ENCODE results near the gene KCNA1.
"Not testable (repeated sequence)": the region's sequence is repeated elsewhere in the genome, so short reads cannot be mapped to it uniquely, and the experiment has no call there.

KCNA1 gene

GRCh38 chr12:4909734-4910501, at the start of gene KCNA1:
KCNA1 (plus strand) TSS chr12:4909905; CDS start chr12:4911379, 1,474 bp downstream.
- no peak for DNase-seq (ENCODE audit: low spot score)

GRCh38 chr12:4860741-4861140, 49.0 kb upstream of the KCNA1 start:
- DNase-seq (ENCODE audit: low spot score): no peak

- DNase-seq (ENCODE audit: low spot score): no peak
These were observed 46.9 kb upstream of the KCNA1 start for GRCh38 chr12:4862809-4863208.

GRCh38 chr12:4864575-4864974, 45.1 kb upstream of the KCNA1 start:
- no peak for DNase-seq (ENCODE audit: low spot score)

- no peak for DNase-seq (ENCODE audit: low spot score)
These were observed 44.5 kb upstream of the KCNA1 start for GRCh38 chr12:4865246-4865645.

GRCh38 chr12:4866299-4866698, 43.4 kb upstream of the KCNA1 start:
- DNase-seq (ENCODE audit: low spot score): no peak

- DNase-seq (ENCODE audit: low spot score): no peak
These were observed 42.3 kb upstream of the KCNA1 start for GRCh38 chr12:4867384-4867783.

GRCh38 chr12:4870423-4870822, 39.3 kb upstream of the KCNA1 start:
- DNase-seq (ENCODE audit: low spot score): no peak

- no peak for DNase-seq (ENCODE audit: low spot score)
These were observed 38.2 kb upstream of the KCNA1 start for GRCh38 chr12:4871514-4871913.

- no peak for DNase-seq (ENCODE audit: low spot score)
These were observed 35.8 kb upstream of the KCNA1 start for GRCh38 chr12:4873947-4874346.

- DNase-seq (ENCODE audit: low spot score): no peak
These were observed 35.0 kb upstream of the KCNA1 start for GRCh38 chr12:4874671-4875070.

GRCh38 chr12:4879481-4879880, 30.2 kb upstream of the KCNA1 start:
- not testable (repeated sequence) for DNase-seq (ENCODE audit: low spot score)

GRCh38 chr12:4881266-4882064, 28.2 kb upstream of the KCNA1 start:
- peak; percentile 20 for DNase-seq (ENCODE audit: low spot score)

- no peak for DNase-seq (ENCODE audit: low spot score)
These were observed 17.8 kb upstream of the KCNA1 start for GRCh38 chr12:4891866-4892265.

GRCh38 chr12:4892418-4892817, 17.3 kb upstream of the KCNA1 start:
- no peak for DNase-seq (ENCODE audit: low spot score)

GRCh38 chr12:4894019-4894418, 15.7 kb upstream of the KCNA1 start:
- DNase-seq (ENCODE audit: low spot score): no peak

GRCh38 chr12:4899364-4899763, 10.3 kb upstream of the KCNA1 start:
- DNase-seq (ENCODE audit: low spot score): no peak

- peak; percentile 37 for DNase-seq (ENCODE audit: low spot score)
These were observed 9.4 kb upstream of the KCNA1 start for GRCh38 chr12:4900327-4900726.

- no peak for DNase-seq (ENCODE audit: low spot score)
These were observed 4.4 kb upstream of the KCNA1 start for GRCh38 chr12:4905316-4905715.

GRCh38 chr12:4908684-4909409, 858 bp upstream of the KCNA1 start:
- DNase-seq (ENCODE audit: low spot score): no peak

- no peak for DNase-seq (ENCODE audit: low spot score)
These were observed 333 bp upstream of the KCNA1 start for GRCh38 chr12:4909410-4909733.

GRCh38 chr12:4910502-4911315, 1.0 kb downstream of the KCNA1 start:
- no peak for DNase-seq (ENCODE audit: low spot score)
